ENCODE data around the gene UCMA. TPM values are rescaled to one million over a fixed set of nuclear protein-coding genes. Genes with fewer than 3 reads are reported as not detected.

UCMA gene
- total and polyA plus RNA-seq, 7 donors: 0.04 TPM; not detected in 6

DNA sequence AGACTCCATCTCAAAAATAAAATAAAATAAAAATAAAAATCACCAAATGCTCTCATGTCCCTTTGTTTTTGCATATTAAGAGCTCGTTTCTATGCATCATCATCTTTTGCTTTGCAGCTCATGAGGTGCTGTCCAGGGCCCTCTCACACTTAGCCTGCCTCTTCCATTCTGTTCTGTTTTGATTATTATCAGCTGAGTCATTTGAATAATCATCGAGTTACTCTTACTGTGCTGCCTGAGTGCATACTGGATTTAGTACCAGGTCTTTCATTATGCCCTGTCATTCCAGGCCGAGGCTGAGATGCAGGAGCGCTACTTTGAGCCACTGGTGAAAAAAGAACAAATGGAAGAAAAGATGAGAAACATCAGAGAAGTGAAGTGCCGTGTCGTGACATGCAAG, 33.0 kb downstream of the UCMA start:
- TF ChIP-seq CTCF (IDR thresholded peaks at IDR 0.05): no peak
- Histone ChIP-seq H3K4me1 (no peaks in the 10 kb centered on the region), H3K27ac (no peak overlapping the region), H3K9me3 (no peaks in the 10 kb centered on the region), H3K4me3 (no peak overlapping the region), H3K36me3 (ENCODE audit: insufficient read depth in 1 of 2, low read depth in 1 of 2) (no peaks in the 10 kb centered on the region), H3K27me3 (ENCODE audit: insufficient read depth in 3 of 3, low read length in 2 of 3) (no peaks in the 10 kb centered on the region)
- no peak for ATAC-seq
- no peak for DNase-seq
- WGBS, 3 donors: 84 to 95% (median 92%) methylated on average over 6 of the region's 6 CpGs
- intact Hi-C loops (cut with DNase I): no loop called here

- H3K27me3 ChIP-seq (ENCODE audit: insufficient read depth in 3 of 3, low read length in 2 of 3): no peaks in the 10 kb centered on the region
- no peaks in the 10 kb centered on the region for H3K9me3 ChIP-seq
- no peak for TF ChIP-seq CTCF (IDR thresholded peaks at IDR 0.05)
- H3K27ac ChIP-seq: no peak overlapping the region
- no peak overlapping the region for H3K4me3 ChIP-seq
- no peaks in the 10 kb centered on the region for H3K4me1 ChIP-seq
- intact Hi-C loops (cut with DNase I): no loop called here
- no peak for ATAC-seq
- no peak for DNase-seq
- whole genome bisulfite sequencing, 3 donors: 94 to 95% (median 95%) methylated on average over 6 of the region's 6 CpGs
- no peaks in the 10 kb centered on the region for H3K36me3 ChIP-seq (ENCODE audit: insufficient read depth in 1 of 2, low read depth in 1 of 2)
Observed at GRCh38 chr10:13195016-13195415, 39.2 kb downstream of the UCMA start.

- Histone ChIP-seq H3K27ac (no peak overlapping the region), H3K27me3 (ENCODE audit: insufficient read depth in 3 of 3, low read length in 2 of 3) (no peaks in the 10 kb centered on the region), H3K36me3 (ENCODE audit: insufficient read depth in 1 of 2, low read depth in 1 of 2) (no peaks in the 10 kb centered on the region), H3K4me1 (no peaks in the 10 kb centered on the region), H3K4me3 (no peak overlapping the region), H3K9me3 (no peaks in the 10 kb centered on the region)
- TF ChIP-seq CTCF (IDR thresholded peaks at IDR 0.05): no peak
- intact Hi-C loops (cut with DNase I): no loop called here
- ATAC-seq: no peak
- no peak for DNase-seq
- WGBS, 3 donors: 95 to 96% (median 95%) methylated on average over 7 of the region's 7 CpGs
Observed at GRCh38 chr10:13193637-13194036, 40.5 kb downstream of the UCMA start.

GRCh38 chr10:13191362-13191761, 42.8 kb downstream of the UCMA start:
- no peak for TF ChIP-seq CTCF (IDR thresholded peaks at IDR 0.05)
- H3K4me3 ChIP-seq: no peak overlapping the region
- DNase-seq (no peak), ATAC-seq (no peak)
- H3K36me3 ChIP-seq (ENCODE audit: insufficient read depth in 1 of 2, low read depth in 1 of 2): no peaks in the 10 kb centered on the region
- H3K4me1 ChIP-seq: no peaks in the 10 kb centered on the region
- 96 to 97% (median 97%) methylated on average over 5 of the region's 5 CpGs for WGBS, 3 donors
- no peaks in the 10 kb centered on the region for H3K9me3 ChIP-seq
- H3K27me3 ChIP-seq (ENCODE audit: insufficient read depth in 3 of 3, low read length in 2 of 3): no peaks in the 10 kb centered on the region
- no peak overlapping the region for H3K27ac ChIP-seq
- intact Hi-C loops (cut with DNase I): no loop called here

DNA sequence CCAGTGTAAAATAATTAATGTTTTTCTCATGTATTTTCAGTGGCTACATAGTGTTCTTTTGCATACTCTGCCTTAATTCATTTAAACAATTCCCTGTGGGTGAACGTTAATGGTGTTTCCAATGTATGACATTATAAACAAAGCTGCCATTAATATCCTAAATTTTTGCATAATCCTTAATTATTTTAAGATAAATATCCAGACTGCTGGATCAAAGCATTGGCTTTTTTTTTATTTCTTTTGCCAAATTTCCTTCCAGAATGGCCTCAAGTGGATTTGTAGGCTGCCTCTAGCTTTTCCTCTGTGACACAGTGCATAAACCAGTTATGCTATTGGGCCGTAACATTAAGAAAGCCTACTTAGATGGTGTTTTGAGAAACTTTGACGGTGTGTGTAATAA, 43.4 kb downstream of the UCMA start:
- TF ChIP-seq CTCF (IDR thresholded peaks at IDR 0.05): no peak

More for the DNA sequence above, 43.4 kb downstream of the UCMA start:
- intact Hi-C loops (cut with DNase I): no loop called here
- Histone ChIP-seq H3K9me3 (no peaks in the 10 kb centered on the region), H3K36me3 (ENCODE audit: insufficient read depth in 1 of 2, low read depth in 1 of 2) (no peaks in the 10 kb centered on the region), H3K27ac (no peak overlapping the region), H3K4me1 (peaks cover 1% of the 10 kb centered on the region), H3K4me3 (no peak overlapping the region), H3K27me3 (ENCODE audit: insufficient read depth in 3 of 3, low read length in 2 of 3) (no peaks in the 10 kb centered on the region)
- WGBS, 3 donors: 95 to 98% (median 97%) methylated on average over 3 of the region's 3 CpGs
- ATAC-seq (no peak), DNase-seq (no peak)

Measured in psoas muscle (tissue), 8 donors.